GM23248 (cell line): ENCODE results near the gene ADRA2C. TPM values are rescaled to one million over a fixed set of nuclear protein-coding genes. Genes with fewer than 3 reads are reported as not detected.
A peak's percentile ranks its signal among the peaks of the same experiment; 100 is the strongest.

Experiments
- DNase-seq: peaks from one replicate; pipeline ENCODE4 v3.0.0-alpha.2; 2015
- H2AFZ ChIP-seq: fragments of 200-600 bp; sonication (generic); 2 replicates; pipeline ENCODE4 v1.6.1; 2016; ENCODE audit warnings: antibody characterized with exemption
- H3F3A ChIP-seq: fragments of 200-600 bp; sonication (generic); 2 replicates; pipeline ENCODE4 v1.6.1; 2016; ENCODE audit warnings: mild to moderate bottlenecking, antibody characterized with exemption, mixed run types; ENCODE audit not compliant: insufficient read depth
- H3K27ac ChIP-seq: fragments of 200-600 bp; sonication (generic); 2 replicates; pipeline ENCODE4 v1.5.1; 2016; ENCODE audit warnings: mild to moderate bottlenecking
- H3K27me3 ChIP-seq: fragments of 200-600 bp; sonication (generic); replicated peaks from 2 replicates; pipeline ENCODE4 v1.6.1; 2016; ENCODE audit warnings: mild to moderate bottlenecking; ENCODE audit not compliant: insufficient read depth
- H3K36me3 ChIP-seq: fragments of 200-600 bp; sonication (generic); 2 replicates; pipeline ENCODE4 v1.6.1; 2016; ENCODE audit warnings: low read depth, mild to moderate bottlenecking
- H3K4me1 ChIP-seq: fragments of 200-600 bp; sonication (generic); 2 replicates; pipeline ENCODE4 v1.6.1; 2016; ENCODE audit warnings: mild to moderate bottlenecking; ENCODE audit not compliant: insufficient read depth
- H3K4me2 ChIP-seq: fragments of 200-600 bp; sonication (generic); one replicate; pipeline ENCODE4 v1.6.1; 2016; ENCODE audit warnings: mild to moderate bottlenecking; ENCODE audit not compliant: unreplicated experiment
- H3K4me3 ChIP-seq: fragments of 200-600 bp; sonication (generic); 2 replicates; pipeline ENCODE4 v1.5.1; 2016; ENCODE audit warnings: mild to moderate bottlenecking
- H3K79me2 ChIP-seq: fragments of 200-600 bp; sonication (generic); 2 replicates; pipeline ENCODE4 v1.6.1; 2016; ENCODE audit warnings: mild to moderate bottlenecking; ENCODE audit not compliant: insufficient read depth
- H3K9ac ChIP-seq: fragments of 200-600 bp; sonication (generic); 2 replicates; pipeline ENCODE4 v1.6.1; 2016; ENCODE audit warnings: mild to moderate bottlenecking
- H3K9me2 ChIP-seq: fragments of 200-600 bp; sonication (generic); 2 replicates; pipeline ENCODE4 v1.6.1; 2016; ENCODE audit warnings: mixed run types, mild to moderate bottlenecking, moderate library complexity; ENCODE audit not compliant: insufficient read depth
- H3K9me3 ChIP-seq: fragments of 200-600 bp; sonication (generic); one replicate; pipeline ENCODE4 v1.6.1; 2017; ENCODE audit warnings: low read depth
- H4K20me1 ChIP-seq: fragments of 200-600 bp; sonication (generic); 2 replicates; pipeline ENCODE4 v1.6.0; 2016; ENCODE audit not compliant: insufficient read depth
- EZH2 ChIP-seq: fragments of 200-600 bp; sonication (generic); IDR thresholded peaks from 2 replicates; pipeline ENCODE4 v1.6.1; 2018; ENCODE audit warnings: antibody characterized with exemption, mild to moderate bottlenecking; ENCODE audit not compliant: insufficient read depth, poor library complexity, severe bottlenecking
- EZH2phosphoT487 ChIP-seq: fragments of 200-600 bp; sonication (generic); IDR thresholded peaks from 2 replicates; pipeline ENCODE4 v1.6.1; 2018; ENCODE audit warnings: antibody characterized with exemption, moderate library complexity, mild to moderate bottlenecking, low read depth; ENCODE audit not compliant: insufficient read depth
- WGBS, 2 experiments: methylation state at CpG; one replicate each; pipeline ENCODE4 v1.1.6; 2015 to 2017; ENCODE audit warnings: low lambda C conversion rate in 2 of 2, low coverage in 1 of 2; ENCODE audit errors: missing lambda C conversion rate in 2 of 2; 5-methylcytosine and 5-hydroxymethylcytosine counted together
- in situ Hi-C: fragments of 300-500 bp; cut with MboI; formaldehyde crosslinking; loops from 2 replicates; pipeline ENCODE4 v1.15.0; 2020
- polyA plus RNA-seq: library from polyadenylated mRNA; unstranded; fragments of >200 nt; fragmentation: Nextera tagmentation; extraction: Ambion mirVana; gene quantifications from 2 replicates; pipeline ENCODE4 v1.2.1, GENCODE V29; 2016
- total RNA-seq: library from RNA; depleted of rRNA; stranded (reverse); fragments of >200 nt; shearing (Covaris generic); gene quantifications from 2 replicates; pipeline ENCODE4 v1.2.3, GENCODE V29; 2014

ADRA2C gene
- total and polyA plus RNA-seq, 2 experiments from 2014 or later = 0.14 to 2.2 TPM

DNA sequence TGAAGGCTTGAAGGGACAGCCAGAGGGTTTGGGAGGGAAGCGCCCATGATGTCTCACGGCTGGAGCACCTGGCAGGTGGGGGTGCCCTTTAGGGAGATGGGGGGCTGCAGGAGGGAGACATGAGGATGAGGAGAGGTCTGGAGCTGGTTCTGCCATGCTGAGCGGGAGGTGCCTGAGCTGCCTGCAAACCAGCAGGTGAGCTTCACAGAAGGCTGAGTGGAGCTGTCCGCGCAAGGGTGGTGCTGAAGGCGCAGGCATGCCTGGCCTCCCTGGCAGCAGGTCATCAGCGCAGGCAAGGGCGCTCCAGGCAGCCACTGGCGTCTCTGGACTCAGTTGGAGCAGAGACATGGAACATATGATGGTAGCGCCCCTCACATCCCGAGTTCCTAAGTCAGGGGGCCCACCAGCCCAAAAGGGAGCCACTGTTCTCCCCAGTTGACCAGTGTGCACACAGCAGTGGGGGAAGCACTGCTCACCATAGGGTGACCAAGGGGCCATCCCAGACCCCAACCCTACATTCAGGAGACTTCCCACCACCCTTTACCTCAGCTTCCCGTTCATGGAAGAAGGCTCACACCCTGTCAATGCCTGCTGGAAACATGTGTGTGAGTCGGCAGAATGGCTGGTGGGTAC is 25.8 kb downstream of the ADRA2C start:
- no peak for TF ChIP-seq EZH2phosphoT487
- TF ChIP-seq EZH2 = no peak
- Histone ChIP-seq H3K9ac (no peak overlapping the region), H4K20me1 (no peaks in the 10 kb centered on the region), H2AFZ (no peak overlapping the region), H3K4me1 (no peaks in the 10 kb centered on the region), H3K79me2 (no peaks in the 10 kb centered on the region), H3K9me3 (no peaks in the 10 kb centered on the region), H3K36me3 (no peaks in the 10 kb centered on the region), H3K4me3 (no peak overlapping the region), H3K4me2 (no peak overlapping the region), H3K27ac (no peak overlapping the region), H3K27me3 (peaks cover 5% of the 10 kb centered on the region; the same call in 1 of the 2 replicates), H3F3A (no peaks in the 10 kb centered on the region), H3K9me2 (no peaks in the 10 kb centered on the region)
- 10 to 14% methylated on average over 13 of the region's 13 CpGs for WGBS, 2 experiments
- DNase-seq = peak; percentile 34
- in situ Hi-C loops = no loop called here

GRCh38 chr4:3792813-3793212 is 26.6 kb downstream of the ADRA2C start:
- Histone ChIP-seq H2AFZ (no peak overlapping the region), H4K20me1 (no peaks in the 10 kb centered on the region), H3K27me3 (peaks cover 5% of the 10 kb centered on the region; the same call in 1 of the 2 replicates), H3K79me2 (no peaks in the 10 kb centered on the region), H3K4me2 (no peak overlapping the region), H3K4me3 (no peak overlapping the region), H3K36me3 (no peaks in the 10 kb centered on the region), H3K4me1 (no peaks in the 10 kb centered on the region), H3K27ac (no peak overlapping the region), H3K9ac (no peak overlapping the region), H3K9me3 (no peaks in the 10 kb centered on the region), H3F3A (no peaks in the 10 kb centered on the region), H3K9me2 (no peaks in the 10 kb centered on the region)
- WGBS, 2 experiments = 2 to 21% methylated on average over 3 of the region's 3 CpGs
- in situ Hi-C loops = no loop called here
- TF ChIP-seq EZH2 (no peak), EZH2phosphoT487 (no peak)
- DNase-seq = no peak

GRCh38 chr4:3793545-3793944 is 27.4 kb downstream of the ADRA2C start:
- WGBS, 2 experiments = 5 to 8% methylated on average over 3 of the region's 3 CpGs
- no peaks in the 10 kb centered on the region for H3K79me2 ChIP-seq

GRCh38 chr4:3796960-3797359 is 30.8 kb downstream of the ADRA2C start:
- no peak for DNase-seq
- Histone ChIP-seq H3K36me3 (no peaks in the 10 kb centered on the region), H3K9ac (no peak overlapping the region), H4K20me1 (no peaks in the 10 kb centered on the region), H3K4me1 (no peaks in the 10 kb centered on the region), H3K9me2 (no peaks in the 10 kb centered on the region), H2AFZ (no peak overlapping the region), H3K4me2 (no peak overlapping the region), H3F3A (no peaks in the 10 kb centered on the region), H3K9me3 (no peaks in the 10 kb centered on the region), H3K27me3 (peaks cover 15% of the 10 kb centered on the region), H3K79me2 (no peaks in the 10 kb centered on the region), H3K4me3 (no peak overlapping the region), H3K27ac (no peak overlapping the region)
- TF ChIP-seq EZH2phosphoT487 = no peak
- TF ChIP-seq EZH2 = no peak
- in situ Hi-C loops = no loop called here
- 62 to 65% methylated on average over 2 of the region's 2 CpGs for WGBS, 2 experiments

More at GRCh38 chr4:3793545-3793944, 27.4 kb downstream of the ADRA2C start:
- no peaks in the 10 kb centered on the region for H3K4me1 ChIP-seq
- no peak overlapping the region for H3K27ac ChIP-seq
- no peak overlapping the region for H3K4me2 ChIP-seq
- H3F3A ChIP-seq = no peaks in the 10 kb centered on the region
- TF ChIP-seq EZH2 = no peak
- TF ChIP-seq EZH2phosphoT487 = no peak
- H3K4me3 ChIP-seq = no peak overlapping the region
- no peaks in the 10 kb centered on the region for H3K36me3 ChIP-seq
- no peak overlapping the region for H3K9ac ChIP-seq
- peaks cover 5% of the 10 kb centered on the region; the same call in 1 of the 2 replicates for H3K27me3 ChIP-seq
- H3K9me2 ChIP-seq = no peaks in the 10 kb centered on the region
- DNase-seq = no peak
- no peak overlapping the region for H2AFZ ChIP-seq
- H3K9me3 ChIP-seq = no peaks in the 10 kb centered on the region
- in situ Hi-C loops = no loop called here
- no peaks in the 10 kb centered on the region for H4K20me1 ChIP-seq
